Kidney (tissue), 14 donors: ENCODE data around the gene ARL15. TPM values are rescaled to one million over a fixed set of nuclear protein-coding genes. Genes with fewer than 3 reads are reported as not detected.

Experiments
- DNase-seq, 5 donors: peaks; one replicate each; pipeline ENCODE4 v3.0.0-alpha.2; 2013 to 2020
- FAIRE-seq: peaks from 2 replicates; lab custom pipeline; 2012; peaks lifted over from hg19 to GRCh38; lab: Jason Lieb, UNC
- H3K27ac ChIP-seq, 2 donors: one replicate each; pipeline ENCODE4 v1.7.0; 2013; ENCODE audit warnings: low read depth in 2 of 2, low read length in 2 of 2, inconsistent platforms in 1 of 2
- H3K27me3 ChIP-seq: one replicate; pipeline ENCODE4 v1.7.1; 2013; ENCODE audit warnings: low read length, inconsistent platforms; ENCODE audit not compliant: control insufficient read depth, insufficient read depth
- H3K36me3 ChIP-seq, 3 donors: one replicate each; pipeline versions ENCODE4 v1.7.0 to v1.7.1; 2013; ENCODE audit warnings: low read length in 3 of 3, control low read depth in 1 of 3, inconsistent platforms in 1 of 3; ENCODE audit not compliant: insufficient read depth in 3 of 3, control insufficient read depth in 2 of 3
- H3K4me1 ChIP-seq, 3 donors: one replicate each; pipeline versions ENCODE4 v1.7.0 to v1.7.1; 2013; ENCODE audit warnings: low read length in 3 of 3, inconsistent platforms in 1 of 3, low read depth in 1 of 3; ENCODE audit not compliant: control insufficient read depth in 2 of 3, insufficient read depth in 2 of 3
- H3K4me3 ChIP-seq, 3 donors: one replicate each; pipeline versions ENCODE4 v1.7.0 to v1.8.1; 2013; ENCODE audit warnings: low read length in 3 of 3, control low read depth in 1 of 3, inconsistent platforms in 1 of 3
- H3K9ac ChIP-seq, 3 donors: one replicate each; pipeline versions ENCODE4 v1.7.0 to v1.7.1; 2013; ENCODE audit warnings: low read length in 3 of 3, control low read depth in 1 of 3, inconsistent platforms in 1 of 3
- H3K9me3 ChIP-seq, 3 donors: one replicate each; pipeline versions ENCODE4 v1.7.0 to v1.7.1; 2013; ENCODE audit warnings: low read length in 3 of 3, control low read depth in 1 of 3, inconsistent platforms in 1 of 3; ENCODE audit not compliant: control insufficient read depth in 2 of 3, insufficient read depth in 1 of 3
- intact Hi-C: fragments of 100-400 bp; cut with DNase I; formaldehyde crosslinking; loops from one replicate; pipeline ENCODE4 v1.11.1; 2022
- polyA plus RNA-seq: library from polyadenylated mRNA; stranded (reverse); fragments of 350-450 nt; fragmentation: Illumina TruSeq; extraction: RNeasy Lipid Tissue Mini Kit (QIAGEN cat#74804); gene quantifications from one replicate; pipeline ENCODE4 v1.2.3, GENCODE V29; 2014; ENCODE audit warnings: low read depth, low replicate concordance; ENCODE audit not compliant: insufficient read depth
- total RNA-seq: library from RNA; stranded (reverse); fragmentation: NEBNext Ultra II Directional; extraction: Animal tissue kit (Norgen Biotek cat#: 25700); gene quantifications from one replicate; pipeline ENCODE4 v1.2.1, GENCODE V29; 2021
- TF ChIP-seq, protein P1 (sequence below): IDR thresholded peaks from 3 replicates; pipeline ENCODE4 v1.5.1; 2012; ENCODE audit warnings: mild to moderate bottlenecking, moderate library complexity, borderline replicate concordance; ENCODE audit not compliant: insufficient read depth; ENCODE audit errors: extremely low read depth
- donor health status: control.
- donor health status: control.
- donor health status: control.
- donor health status: control.
- donor health status: control.
- donor health status: DM: yes; HTN: yes; CAD: no.
- donor health status: Normal renal cell carcinoma (clear cell type).

ARL15 gene
- total and polyA plus RNA-seq, 2 donors from 2014 or later, result 21.1 to 36.6 TPM

GRCh38 chr5:54115735-54116403 lies 194.5 kb downstream of the ARL15 start:
- no peaks in the 10 kb centered on the region for H3K4me1 ChIP-seq
- no peak overlapping the region for H3K4me3 ChIP-seq
- no peak for FAIRE-seq
- H3K9ac ChIP-seq, result no peak overlapping the region
- no peaks in the 10 kb centered on the region for H3K27me3 ChIP-seq
- no peaks in the 10 kb centered on the region for H3K36me3 ChIP-seq
- TF ChIP-seq, protein P1, sequence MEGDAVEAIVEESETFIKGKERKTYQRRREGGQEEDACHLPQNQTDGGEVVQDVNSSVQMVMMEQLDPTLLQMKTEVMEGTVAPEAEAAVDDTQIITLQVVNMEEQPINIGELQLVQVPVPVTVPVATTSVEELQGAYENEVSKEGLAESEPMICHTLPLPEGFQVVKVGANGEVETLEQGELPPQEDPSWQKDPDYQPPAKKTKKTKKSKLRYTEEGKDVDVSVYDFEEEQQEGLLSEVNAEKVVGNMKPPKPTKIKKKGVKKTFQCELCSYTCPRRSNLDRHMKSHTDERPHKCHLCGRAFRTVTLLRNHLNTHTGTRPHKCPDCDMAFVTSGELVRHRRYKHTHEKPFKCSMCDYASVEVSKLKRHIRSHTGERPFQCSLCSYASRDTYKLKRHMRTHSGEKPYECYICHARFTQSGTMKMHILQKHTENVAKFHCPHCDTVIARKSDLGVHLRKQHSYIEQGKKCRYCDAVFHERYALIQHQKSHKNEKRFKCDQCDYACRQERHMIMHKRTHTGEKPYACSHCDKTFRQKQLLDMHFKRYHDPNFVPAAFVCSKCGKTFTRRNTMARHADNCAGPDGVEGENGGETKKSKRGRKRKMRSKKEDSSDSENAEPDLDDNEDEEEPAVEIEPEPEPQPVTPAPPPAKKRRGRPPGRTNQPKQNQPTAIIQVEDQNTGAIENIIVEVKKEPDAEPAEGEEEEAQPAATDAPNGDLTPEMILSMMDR, result no peak
- H3K9me3 ChIP-seq, result no peaks in the 10 kb centered on the region
- no peak overlapping the region for H3K27ac ChIP-seq
- no peak for DNase-seq
- intact Hi-C loops, result no loop called here

DNA sequence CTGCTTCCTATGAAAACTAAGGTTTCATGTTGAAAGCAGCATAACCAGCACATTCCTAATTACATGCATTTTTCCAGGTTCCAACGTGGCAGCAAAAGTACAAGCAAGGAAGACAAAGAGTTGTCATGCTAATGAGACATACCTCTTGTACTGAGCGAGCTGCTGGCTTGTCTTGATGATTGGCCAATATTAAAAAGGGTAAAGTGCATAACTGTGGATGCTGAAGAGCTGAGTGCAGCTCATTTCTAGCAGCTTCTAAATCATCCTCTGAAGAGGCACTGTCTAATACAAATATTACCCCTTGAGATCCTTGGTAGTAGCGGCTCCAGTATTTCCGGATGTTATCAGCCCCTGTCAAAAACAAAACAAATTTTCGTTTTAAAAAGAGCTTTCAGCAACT lies 197.3 kb downstream of the ARL15 start:
- Histone ChIP-seq H3K4me3 (no peak overlapping the region), H3K9me3 (no peaks in the 10 kb centered on the region), H3K36me3 (no peaks in the 10 kb centered on the region), H3K4me1 (no peaks in the 10 kb centered on the region), H3K27me3 (no peaks in the 10 kb centered on the region), H3K27ac (no peak overlapping the region), H3K9ac (no peak overlapping the region)
- intact Hi-C loops, result no loop called here
- FAIRE-seq (no peak), DNase-seq (no peak)
- TF ChIP-seq, protein P1, result no peak

DNA sequence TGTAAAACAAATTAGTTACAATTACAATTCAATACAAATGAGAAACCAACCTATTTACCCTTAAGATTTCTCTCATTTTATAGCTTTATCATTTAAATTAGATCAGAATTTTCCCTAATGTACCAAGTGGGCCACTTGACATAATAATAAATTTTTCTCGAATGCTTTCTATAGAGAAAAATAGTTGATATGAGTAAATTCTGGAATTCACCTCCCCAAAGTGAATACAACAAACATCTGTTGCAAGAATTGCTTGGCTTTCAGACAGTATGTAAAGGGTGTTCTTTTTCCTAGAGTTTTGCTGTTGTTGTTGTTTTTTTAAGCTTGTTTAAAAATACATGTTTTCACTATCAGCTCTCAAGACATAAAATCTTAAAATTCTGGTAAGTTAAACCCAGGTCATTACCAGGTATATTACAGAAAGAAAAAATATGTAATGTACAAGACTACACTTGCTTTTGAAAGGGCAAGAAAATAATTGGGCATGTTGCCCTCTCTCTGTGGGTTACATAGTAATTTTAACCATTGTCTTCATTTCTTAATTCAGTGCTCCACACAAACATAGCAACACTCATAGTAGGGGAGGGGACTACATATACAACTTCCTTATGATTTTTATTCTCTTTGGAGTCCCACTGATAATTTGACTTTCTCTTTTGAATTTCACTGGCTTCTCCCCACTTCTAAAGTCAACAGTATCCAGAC lies 200.6 kb downstream of the ARL15 start:
- H3K36me3 ChIP-seq, result no peaks in the 10 kb centered on the region
- intact Hi-C loops, result no loop called here
- H3K27me3 ChIP-seq, result no peaks in the 10 kb centered on the region
- H3K9ac ChIP-seq, result no peak overlapping the region
- H3K9me3 ChIP-seq, result no peaks in the 10 kb centered on the region
- H3K4me1 ChIP-seq, result no peaks in the 10 kb centered on the region
- H3K4me3 ChIP-seq, result no peak overlapping the region
- DNase-seq, result no peak
- TF ChIP-seq, protein P1, result no peak
- no peak overlapping the region for H3K27ac ChIP-seq
- FAIRE-seq, result no peak
